ENCODE measurements around the gene RPS21. TPM values are rescaled to one million over a fixed set of nuclear protein-coding genes. Genes with fewer than 3 reads are reported as not detected.
A peak's percentile ranks its signal among the peaks of the same experiment; 100 is the strongest.
"Not testable (repeated sequence)": the region's sequence is repeated elsewhere in the genome, so short reads cannot be mapped to it uniquely, and the experiment has no call there.

Gene RPS21
- total RNA-seq, 5 donors from 2014 or later (not counting 1 experiment from before 2014, with no cell fraction given): 2,807 to 3,290 (median 3,085) TPM

GRCh38 chr20:62425281-62426058 lies 38.6 kb downstream of the RPS21 start:
- peaks cover 0 to 4% of the 10 kb centered on the region in 2 donors for H3K27me3 Mint-ChIP-seq
- DNase-seq: no peak
- ChIA-PET POLR2A (no interaction called here), CTCF (no interaction called here)
- Histone ChIP-seq H3K27me3 (replicated peaks in 1 of 2; ENCODE audit: control insufficient read depth in 2 of 2, extremely low read depth in 1 of 2, insufficient read depth in 2 of 2, low read length in 1 of 2) (peaks cover 0 to 55% of the 10 kb centered on the region in 2 experiments), H3K4me3 (ENCODE audit: control insufficient read depth in 1 of 2, extremely low read depth in 1 of 2, low read length in 1 of 2) (no peak overlapping the region), H3K27ac (ENCODE audit: low read length) (no peak overlapping the region), H3K4me1 (ENCODE audit: control insufficient read depth in 1 of 2, extremely low read depth in 1 of 2, insufficient read depth in 2 of 2, low read length in 2 of 2) (no peaks in the 10 kb centered on the region), H3K36me3 (ENCODE audit: control insufficient read depth in 2 of 2, extremely low read depth in 1 of 2, insufficient read depth in 1 of 2, low read length in 1 of 2) (no peaks in the 10 kb centered on the region), H3K9me3 (no peaks in the 10 kb centered on the region)
- ATAC-seq (replicated peaks in 1 of 4): no peak
- no peak overlapping the region for H3K27ac Mint-ChIP-seq
- no peaks in the 10 kb centered on the region for H3K4me1 Mint-ChIP-seq
- 83% methylated on average over 18 of the region's 21 CpGs for WGBS (ENCODE audit: insufficient coverage)
- no peaks in the 10 kb centered on the region for H3K9me3 Mint-ChIP-seq
- no peaks in the 10 kb centered on the region for H3K36me3 Mint-ChIP-seq
- no peak overlapping the region for H3K4me3 Mint-ChIP-seq

GRCh38 chr20:62426059-62426348 lies 39.1 kb downstream of the RPS21 start:
- H3K4me3 Mint-ChIP-seq; H3K36me3 ChIP-seq (ENCODE audit: control insufficient read depth in 2 of 2, extremely low read depth in 1 of 2, insufficient read depth in 1 of 2, low read length in 1 of 2); H3K27me3 Mint-ChIP-seq; H3K27ac Mint-ChIP-seq; H3K4me3 ChIP-seq (ENCODE audit: control insufficient read depth in 1 of 2, extremely low read depth in 1 of 2, low read length in 1 of 2); H3K4me1 ChIP-seq (ENCODE audit: control insufficient read depth in 1 of 2, extremely low read depth in 1 of 2, insufficient read depth in 2 of 2, low read length in 2 of 2); H3K9me3 ChIP-seq; H3K36me3 Mint-ChIP-seq; CTCF ChIA-PET; H3K27ac ChIP-seq (ENCODE audit: low read length); POLR2A ChIA-PET; H3K4me1 Mint-ChIP-seq; DNase-seq; ATAC-seq (replicated peaks in 1 of 4); H3K9me3 Mint-ChIP-seq: not testable (repeated sequence)
- WGBS (ENCODE audit: insufficient coverage): 96% methylated on average over 4 of the region's 4 CpGs
- peaks cover 0 to 55% of the 10 kb centered on the region in 2 experiments for H3K27me3 ChIP-seq (replicated peaks in 1 of 2; ENCODE audit: control insufficient read depth in 2 of 2, extremely low read depth in 1 of 2, insufficient read depth in 2 of 2, low read length in 1 of 2)

DNA sequence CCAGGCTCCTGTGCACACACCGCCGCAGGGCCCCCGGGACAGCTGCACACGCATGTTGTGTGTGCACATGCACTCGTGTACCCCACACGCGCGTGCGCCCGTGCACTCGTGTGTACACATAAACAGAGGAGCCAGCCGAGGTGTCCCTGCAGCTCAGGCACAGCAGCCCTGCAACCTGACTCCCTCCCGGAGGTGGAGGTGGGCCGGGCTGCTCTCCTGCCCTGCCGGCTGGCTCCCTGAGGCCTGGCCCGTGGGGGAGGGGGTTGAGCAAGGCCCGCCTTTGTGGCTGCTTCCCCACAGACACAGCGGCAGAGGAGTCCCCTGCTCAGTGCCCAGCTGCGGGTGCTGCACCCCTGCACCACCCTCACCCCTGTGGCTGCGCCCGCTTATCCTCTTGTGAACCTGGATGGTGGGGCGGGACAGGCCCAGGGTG lies 39.8 kb downstream of the RPS21 start:
- ChIA-PET POLR2A (no interaction called here), CTCF (no interaction called here)
- peaks cover 0 to 55% of the 10 kb centered on the region in 2 experiments for H3K27me3 ChIP-seq (replicated peaks in 1 of 2; ENCODE audit: control insufficient read depth in 2 of 2, extremely low read depth in 1 of 2, insufficient read depth in 2 of 2, low read length in 1 of 2)
- WGBS (ENCODE audit: insufficient coverage): 80% methylated on average over 19 of the region's 22 CpGs
- no peaks in the 10 kb centered on the region for H3K4me1 ChIP-seq (ENCODE audit: control insufficient read depth in 1 of 2, extremely low read depth in 1 of 2, insufficient read depth in 2 of 2, low read length in 2 of 2)
- no peak for DNase-seq
- Mint-ChIP-seq H3K27ac (no peak overlapping the region), H3K4me1 (no peaks in the 10 kb centered on the region), H3K9me3 (no peaks in the 10 kb centered on the region), H3K4me3 (no peak overlapping the region), H3K27me3 (peaks cover 4 to 11% of the 10 kb centered on the region in 2 donors), H3K36me3 (no peaks in the 10 kb centered on the region)
- H3K27ac ChIP-seq (ENCODE audit: low read length): no peak overlapping the region
- H3K9me3 ChIP-seq: no peaks in the 10 kb centered on the region
- no peak overlapping the region for H3K4me3 ChIP-seq (ENCODE audit: control insufficient read depth in 1 of 2, extremely low read depth in 1 of 2, low read length in 1 of 2)
- no peak for ATAC-seq (replicated peaks in 1 of 4)
- H3K36me3 ChIP-seq (ENCODE audit: control insufficient read depth in 2 of 2, extremely low read depth in 1 of 2, insufficient read depth in 1 of 2, low read length in 1 of 2): no peaks in the 10 kb centered on the region

DNA sequence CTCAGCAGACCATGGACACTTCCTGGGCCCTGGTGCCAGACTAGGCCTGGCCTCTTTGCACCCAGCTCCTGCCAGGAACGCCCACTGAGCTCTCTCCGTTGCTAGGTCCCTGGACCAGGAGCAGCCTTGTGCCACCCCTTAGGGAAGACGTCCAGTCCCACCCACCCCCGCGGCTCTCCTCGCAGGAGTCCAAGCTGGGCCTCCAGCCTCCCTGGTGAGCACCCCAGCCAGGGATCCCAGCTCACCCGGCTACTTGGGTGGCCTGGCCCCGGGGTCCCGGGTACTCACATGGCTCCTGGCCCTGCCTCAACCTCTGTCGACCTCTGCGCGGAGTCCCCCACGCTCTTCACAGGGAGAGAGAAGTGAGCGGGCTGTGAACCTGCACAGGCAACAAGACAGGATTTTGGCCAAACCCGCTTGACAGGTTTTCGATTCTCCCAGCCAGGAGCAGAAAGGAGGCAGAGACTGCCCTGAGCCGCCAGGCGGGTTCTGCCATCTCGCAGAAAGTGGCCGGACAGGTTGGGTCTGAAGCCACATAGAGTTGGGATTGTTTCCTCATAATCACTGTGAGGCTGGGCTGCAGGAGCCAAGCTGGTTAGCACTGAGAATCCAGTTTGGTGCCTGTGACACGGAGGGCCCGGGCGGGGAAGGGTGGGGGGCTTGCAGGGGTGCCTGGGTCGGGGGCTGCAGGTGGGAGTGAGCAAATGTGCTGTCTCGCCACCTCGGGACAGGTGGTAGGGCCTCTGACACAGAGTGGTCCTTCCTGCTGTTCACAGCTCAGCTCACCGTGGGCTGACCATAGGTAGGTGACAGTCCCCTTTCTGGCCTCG lies 40.5 kb downstream of the RPS21 start, which contains the start of gene RBBP8NL:
Gene RBBP8NL, minus strand, starts transcription at position 368 of the 830 bp plus-strand sequence. CDS start 7,892 bp downstream, outside the sequence.
- Mint-ChIP-seq H3K4me3 (no peak within 1 kb of the TSS), H3K9me3 (no peaks in the 10 kb centered on the region), H3K27ac (no peak within 1 kb of the TSS), H3K4me1 (no peaks in the 10 kb centered on the region), H3K27me3 (peaks cover 4 to 12% of the 10 kb centered on the region in 2 donors), H3K36me3 (no peaks in the 10 kb centered on the region)
- H3K36me3 ChIP-seq (ENCODE audit: control insufficient read depth in 2 of 2, extremely low read depth in 1 of 2, insufficient read depth in 1 of 2, low read length in 1 of 2): no peaks in the 10 kb centered on the region
- WGBS (ENCODE audit: insufficient coverage): 81% methylated on average over 20 of the region's 28 CpGs
- no peaks in the 10 kb centered on the region for H3K9me3 ChIP-seq
- no peak within 1 kb of the TSS for H3K4me3 ChIP-seq (ENCODE audit: control insufficient read depth in 1 of 2, extremely low read depth in 1 of 2, low read length in 1 of 2)
- peaks cover 0 to 59% of the 10 kb centered on the region in 2 experiments for H3K27me3 ChIP-seq (replicated peaks in 1 of 2; ENCODE audit: control insufficient read depth in 2 of 2, extremely low read depth in 1 of 2, insufficient read depth in 2 of 2, low read length in 1 of 2)
- ATAC-seq (replicated peaks in 1 of 4) (no peak), DNase-seq (no peak)
- CTCF ChIA-PET: no interaction called here
- POLR2A ChIA-PET: no interaction called here
- H3K4me1 ChIP-seq (ENCODE audit: control insufficient read depth in 1 of 2, extremely low read depth in 1 of 2, insufficient read depth in 2 of 2, low read length in 2 of 2): no peaks in the 10 kb centered on the region
- no peak within 1 kb of the TSS for H3K27ac ChIP-seq (ENCODE audit: low read length)

DNA sequence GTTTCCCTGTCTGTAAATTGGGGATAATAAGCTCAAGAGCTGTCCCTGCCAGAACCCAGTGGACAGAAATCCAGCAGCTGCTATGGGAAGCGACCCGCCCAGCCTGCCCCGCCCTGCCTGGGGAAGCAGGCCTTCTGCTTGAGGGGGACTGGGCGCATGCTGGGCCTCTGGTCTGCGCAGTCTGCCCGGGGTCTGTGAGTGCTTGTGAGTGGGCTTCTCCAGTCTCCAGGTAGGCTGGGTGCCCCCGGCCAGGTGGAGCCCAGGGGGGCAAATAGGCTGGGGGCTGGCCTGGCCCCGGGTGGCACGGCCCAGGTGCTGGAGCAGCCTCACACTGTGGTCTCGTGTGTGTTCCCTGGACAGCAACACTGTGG lies 41.1 kb downstream of the RPS21 start:
- DNase-seq (no peak), ATAC-seq (replicated peaks in 1 of 4) (no peak)
- Histone ChIP-seq H3K36me3 (ENCODE audit: control insufficient read depth in 2 of 2, extremely low read depth in 1 of 2, insufficient read depth in 1 of 2, low read length in 1 of 2) (no peaks in the 10 kb centered on the region), H3K4me3 (ENCODE audit: control insufficient read depth in 1 of 2, extremely low read depth in 1 of 2, low read length in 1 of 2) (no peak overlapping the region), H3K9me3 (no peaks in the 10 kb centered on the region), H3K27ac (ENCODE audit: low read length) (no peak overlapping the region), H3K27me3 (replicated peaks in 1 of 2; ENCODE audit: control insufficient read depth in 2 of 2, extremely low read depth in 1 of 2, insufficient read depth in 2 of 2, low read length in 1 of 2) (peaks cover 0 to 58% of the 10 kb centered on the region in 2 experiments), H3K4me1 (ENCODE audit: control insufficient read depth in 1 of 2, extremely low read depth in 1 of 2, insufficient read depth in 2 of 2, low read length in 2 of 2) (no peaks in the 10 kb centered on the region)
- H3K36me3 Mint-ChIP-seq: no peaks in the 10 kb centered on the region
- no peaks in the 10 kb centered on the region for H3K4me1 Mint-ChIP-seq
- H3K27ac Mint-ChIP-seq: no peak overlapping the region
- POLR2A ChIA-PET: no interaction called here
- peaks cover 4 to 12% of the 10 kb centered on the region in 2 donors for H3K27me3 Mint-ChIP-seq
- CTCF ChIA-PET: no interaction called here
- no peaks in the 10 kb centered on the region for H3K9me3 Mint-ChIP-seq
- H3K4me3 Mint-ChIP-seq: no peak overlapping the region
- 94% methylated on average over 10 of the region's 10 CpGs for WGBS (ENCODE audit: insufficient coverage)

DNA sequence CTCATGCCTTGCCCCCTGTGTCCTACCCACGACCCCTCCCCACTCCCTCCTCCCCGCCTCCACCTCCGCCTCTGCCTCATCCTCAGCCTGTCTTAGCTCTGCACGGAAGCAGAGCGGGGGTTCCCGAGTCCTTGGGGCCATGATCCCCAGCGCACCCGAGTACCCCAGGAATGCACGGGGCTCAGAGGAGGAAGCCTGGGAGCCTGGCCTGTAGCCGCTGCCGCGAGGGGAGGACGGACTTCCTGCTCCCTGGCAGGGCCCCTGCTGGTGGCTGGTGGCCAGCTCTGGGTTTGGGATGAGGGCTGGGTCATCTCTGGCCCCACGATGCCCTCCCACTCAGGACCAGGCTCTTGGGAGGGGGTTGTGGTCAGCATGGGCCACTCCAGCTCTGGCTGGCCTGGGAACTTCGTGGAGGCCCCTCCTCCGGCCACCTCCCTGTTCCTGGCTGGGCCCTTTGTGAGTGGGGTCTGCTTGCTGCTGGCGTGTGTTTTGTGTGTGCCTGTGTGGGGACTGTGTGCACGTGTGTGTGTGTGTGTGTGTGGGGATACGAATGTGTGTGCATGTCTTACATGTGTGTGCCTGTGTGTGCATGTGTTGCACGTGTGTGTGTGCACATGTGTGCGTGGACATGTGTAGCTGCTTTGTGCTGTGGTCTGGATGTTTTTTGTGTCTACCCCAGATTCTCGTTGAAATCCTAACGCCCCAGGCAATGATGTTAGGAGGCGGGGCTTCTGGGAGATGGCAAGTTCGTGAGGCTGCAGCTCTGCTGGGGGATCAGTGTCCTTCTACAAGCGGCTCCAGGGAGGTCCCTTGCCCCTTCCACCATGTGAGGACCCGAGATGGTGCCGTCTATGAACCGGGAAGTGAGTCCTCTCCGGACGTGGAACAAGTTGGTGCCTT lies 41.7 kb downstream of the RPS21 start:
- H3K27me3 ChIP-seq (replicated peaks in 1 of 2; ENCODE audit: control insufficient read depth in 2 of 2, extremely low read depth in 1 of 2, insufficient read depth in 2 of 2, low read length in 1 of 2): peaks cover 0 to 58% of the 10 kb centered on the region in 2 experiments
- Mint-ChIP-seq H3K4me3 (no peak overlapping the region), H3K4me1 (no peaks in the 10 kb centered on the region), H3K36me3 (no peaks in the 10 kb centered on the region), H3K27ac (peak overlapping the region in 1 of 2 donors; percentile 11), H3K27me3 (peaks cover 4 to 14% of the 10 kb centered on the region in 2 donors), H3K9me3 (no peaks in the 10 kb centered on the region)
- DNase-seq (no peak), ATAC-seq (replicated peaks in 1 of 4) (no peak)
- H3K9me3 ChIP-seq: no peaks in the 10 kb centered on the region
- POLR2A ChIA-PET: no interaction called here
- no peak overlapping the region for H3K27ac ChIP-seq (ENCODE audit: low read length)
- CTCF ChIA-PET: no interaction called here
- 63% methylated on average over 28 of the region's 31 CpGs for WGBS (ENCODE audit: insufficient coverage)
- no peak overlapping the region for H3K4me3 ChIP-seq (ENCODE audit: control insufficient read depth in 1 of 2, extremely low read depth in 1 of 2, low read length in 1 of 2)
- H3K36me3 ChIP-seq (ENCODE audit: control insufficient read depth in 2 of 2, extremely low read depth in 1 of 2, insufficient read depth in 1 of 2, low read length in 1 of 2): no peaks in the 10 kb centered on the region
- no peaks in the 10 kb centered on the region for H3K4me1 ChIP-seq (ENCODE audit: control insufficient read depth in 1 of 2, extremely low read depth in 1 of 2, insufficient read depth in 2 of 2, low read length in 2 of 2)
